HEK293 (cell line): ENCODE results near the gene FGD5.

Experiments used
- CTCF ChIA-PET: fragments of 350-600 bp; formaldehyde crosslinking; extraction: SDS; loops from one replicate; lab custom pipeline; 2021; ENCODE audit warnings: antibody characterized with exemption; lab: Yijun Ruan, JAX
- POLR2A ChIA-PET: fragments of 300-600 bp; formaldehyde crosslinking; extraction: SDS; loops from one replicate; lab custom pipeline; 2020; ENCODE audit warnings: antibody characterized with exemption, inconsistent platforms; lab: Yijun Ruan, JAX
- H3K27ac ChIP-seq: fragments of 200-500 bp; sonication (Bioruptor generic); 2 replicates; pipeline ENCODE4 v1.5.1; 2014; ENCODE audit warnings: low read depth, low read length, control low read depth, inconsistent platforms; ENCODE audit errors: extremely low read depth
- H3K36me3 ChIP-seq, 2 experiments: fragments of 200-500 bp in 1 of 2; sonication (Bioruptor generic) in 1 of 2; 1 replicate in 1 of 2; 2 replicates in 1 of 2; pipeline ENCODE4 v1.5.1; 2014 to 2017; ENCODE audit warnings: inconsistent platforms in 2 of 2, low read length in 2 of 2; ENCODE audit not compliant: control insufficient read depth in 2 of 2, insufficient read depth in 1 of 2
- H3K4me1 ChIP-seq: fragments of 200-500 bp; sonication (Bioruptor generic); 2 replicates; pipeline ENCODE4 v1.5.1; 2014; ENCODE audit warnings: mild to moderate bottlenecking, low read length, inconsistent platforms; ENCODE audit not compliant: control insufficient read depth, insufficient read depth
- H3K4me3 ChIP-seq: 2 replicates; pipeline ENCODE4 v1.5.1; 2011; ENCODE audit warnings: low read depth, mild to moderate bottlenecking, control low read depth, low read length, moderate library complexity
- H3K9me3 ChIP-seq: fragments of 200-500 bp; sonication (Bioruptor generic); 2 replicates; pipeline ENCODE4 v1.5.1; 2014; ENCODE audit warnings: low read depth, low read length, inconsistent platforms; ENCODE audit not compliant: control insufficient read depth, insufficient read depth
- PRDM6 ChIP-seq: fragments of 450-650 bp; formaldehyde crosslinking; IDR thresholded peaks from 2 replicates; pipeline ENCODE4 v1.5.1; 2017; ENCODE audit warnings: missing biosample characterization, missing genetic modification characterization
- SCRT1 ChIP-seq: fragments of 450-650 bp; formaldehyde crosslinking; IDR thresholded peaks from 2 replicates; pipeline ENCODE4 v1.5.1; 2016; ENCODE audit warnings: missing biosample characterization, missing genetic modification characterization, borderline replicate concordance
- SCRT2 ChIP-seq: fragments of 450-650 bp; formaldehyde crosslinking; IDR thresholded peaks from 2 replicates; pipeline ENCODE4 v1.5.1; 2016; ENCODE audit warnings: missing biosample characterization, missing genetic modification characterization
- SP3 ChIP-seq: fragments of 450-650 bp; formaldehyde crosslinking; IDR thresholded peaks from 2 replicates; pipeline ENCODE4 v1.5.1; 2016; ENCODE audit warnings: missing biosample characterization, missing genetic modification characterization
- ZBTB8A ChIP-seq: fragments of 450-650 bp; formaldehyde crosslinking; IDR thresholded peaks from 2 replicates; pipeline ENCODE4 v1.5.1; 2016; ENCODE audit warnings: missing biosample characterization, missing genetic modification characterization
- ZNF175 ChIP-seq: fragments of 450-650 bp; formaldehyde crosslinking; IDR thresholded peaks from 2 replicates; pipeline ENCODE4 v1.5.1; 2016; ENCODE audit warnings: missing biosample characterization, missing genetic modification characterization
- ZNF221 ChIP-seq: fragments of 450-650 bp; formaldehyde crosslinking; IDR thresholded peaks from 2 replicates; pipeline ENCODE4 v1.5.1; 2017; ENCODE audit warnings: missing biosample characterization, missing genetic modification characterization, borderline replicate concordance
- ZNF274 ChIP-seq, 2 experiments: fragments of 200-500 bp in 1 of 2; fragments of 450-650 bp in 1 of 2; sonication (Bioruptor generic) in 1 of 2; formaldehyde crosslinking in 1 of 2; IDR thresholded peaks; 2 replicates each; pipeline versions ENCODE4 v1.5.1 to v1.6.1; 2014 to 2016; ENCODE audit warnings: borderline replicate concordance in 1 of 2, inconsistent platforms in 1 of 2, low read length in 1 of 2, missing biosample characterization in 1 of 2, missing genetic modification characterization in 1 of 2
- ZNF311 ChIP-seq: fragments of 450-650 bp; formaldehyde crosslinking; IDR thresholded peaks from 2 replicates; pipeline ENCODE4 v1.5.1; 2017; ENCODE audit warnings: missing biosample characterization, missing genetic modification characterization, borderline replicate concordance
- ZNF426 ChIP-seq: fragments of 450-650 bp; formaldehyde crosslinking; IDR thresholded peaks from 2 replicates; pipeline ENCODE4 v1.5.1; 2017; ENCODE audit warnings: missing biosample characterization, missing genetic modification characterization, mild to moderate bottlenecking, inconsistent platforms, moderate library complexity
- ZNF639 ChIP-seq: fragments of 450-650 bp; formaldehyde crosslinking; IDR thresholded peaks from 2 replicates; pipeline ENCODE4 v1.5.1; 2016; ENCODE audit warnings: missing biosample characterization, missing genetic modification characterization
- ZNF645 ChIP-seq: fragments of 450-650 bp; formaldehyde crosslinking; IDR thresholded peaks from 2 replicates; pipeline ENCODE4; 2016; ENCODE audit warnings: missing biosample characterization, missing genetic modification characterization
- ZSCAN23 ChIP-seq: fragments of 450-650 bp; formaldehyde crosslinking; IDR thresholded peaks from 2 replicates; pipeline ENCODE4 v1.5.1; 2016; ENCODE audit warnings: missing biosample characterization, missing genetic modification characterization
- TF ChIP-seq, protein P1 (sequence below): fragments of 450-650 bp; formaldehyde crosslinking; conservative IDR thresholded peaks from 2 replicates; pipeline ENCODE4 v1.5.1; 2016; ENCODE audit warnings: low read depth, missing biosample characterization, missing genetic modification characterization

FGD5 gene, protein sequence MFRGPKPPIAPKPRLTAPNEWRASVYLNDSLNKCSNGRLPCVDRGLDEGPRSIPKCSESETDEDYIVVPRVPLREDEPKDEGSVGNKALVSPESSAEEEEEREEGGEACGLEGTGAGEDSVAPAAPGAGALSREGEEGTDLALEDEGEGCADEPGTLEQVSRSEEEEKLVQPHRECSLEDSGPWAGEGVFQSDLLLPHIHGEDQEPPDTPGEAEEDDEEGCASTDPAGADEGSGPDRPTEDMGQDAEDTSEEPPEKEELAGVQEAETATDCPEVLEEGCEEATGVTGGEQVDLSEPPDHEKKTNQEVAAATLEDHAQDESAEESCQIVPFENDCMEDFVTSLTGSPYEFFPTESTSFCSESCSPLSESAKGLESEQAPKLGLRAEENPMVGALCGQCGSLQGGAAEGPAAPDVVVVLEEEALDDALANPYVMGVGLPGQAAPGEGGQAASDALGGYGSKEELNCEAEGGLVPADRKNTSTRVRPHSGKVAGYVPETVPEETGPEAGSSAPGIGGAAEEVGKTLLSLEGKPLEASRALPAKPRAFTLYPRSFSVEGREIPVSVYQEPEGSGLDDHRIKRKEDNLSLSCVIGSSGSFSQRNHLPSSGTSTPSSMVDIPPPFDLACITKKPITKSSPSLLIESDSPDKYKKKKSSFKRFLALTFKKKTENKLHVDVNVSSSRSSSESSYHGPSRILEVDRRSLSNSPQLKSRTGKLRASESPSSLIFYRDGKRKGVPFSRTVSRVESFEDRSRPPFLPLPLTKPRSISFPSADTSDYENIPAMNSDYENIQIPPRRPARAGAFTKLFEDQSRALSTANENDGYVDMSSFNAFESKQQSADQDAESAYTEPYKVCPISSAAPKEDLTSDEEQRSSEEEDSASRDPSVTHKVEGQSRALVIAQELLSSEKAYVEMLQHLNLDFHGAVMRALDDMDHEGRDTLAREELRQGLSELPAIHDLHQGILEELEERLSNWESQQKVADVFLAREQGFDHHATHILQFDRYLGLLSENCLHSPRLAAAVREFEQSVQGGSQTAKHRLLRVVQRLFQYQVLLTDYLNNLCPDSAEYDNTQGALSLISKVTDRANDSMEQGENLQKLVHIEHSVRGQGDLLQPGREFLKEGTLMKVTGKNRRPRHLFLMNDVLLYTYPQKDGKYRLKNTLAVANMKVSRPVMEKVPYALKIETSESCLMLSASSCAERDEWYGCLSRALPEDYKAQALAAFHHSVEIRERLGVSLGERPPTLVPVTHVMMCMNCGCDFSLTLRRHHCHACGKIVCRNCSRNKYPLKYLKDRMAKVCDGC (N-terminal part only)

GRCh38 chr3:14818804-14819500, at the start of gene FGD5:
Gene FGD5, plus strand, starts transcription at chr3:14818962. Its CDS starts 110 bp downstream, at chr3:14819072.
- no peak within 1 kb of the TSS for H3K4me3 ChIP-seq
- H3K4me1 ChIP-seq = peaks cover 11% of the 10 kb centered on the region
- H3K36me3 ChIP-seq = no peaks in the 10 kb centered on the region
- H3K9me3 ChIP-seq = no peaks in the 10 kb centered on the region
- ChIA-PET POLR2A (no interaction called here), CTCF (no interaction called here)
- H3K27ac ChIP-seq = no peak within 1 kb of the TSS
- TF ChIP-seq ZSCAN23 (no peak), SCRT1 (tag by site-specific recombination) (peak; percentile 74; the same call in 1 of the 2 replicates), ZNF639 (tag by site-specific recombination) (no peak), ZNF274 (IDR thresholded peaks at IDR 0.05; ENCODE audit: low read length) (no peak), ZNF274 (tag by site-specific recombination; IDR thresholded peaks at IDR 0.05; ENCODE audit: borderline replicate concordance) (no peak), SCRT2 (tag by site-specific recombination) (peak; percentile 93), ZNF175 (tag by site-specific recombination) (no peak), ZNF311 (tag by site-specific recombination) (no peak)
- TF ChIP-seq, protein P1, sequence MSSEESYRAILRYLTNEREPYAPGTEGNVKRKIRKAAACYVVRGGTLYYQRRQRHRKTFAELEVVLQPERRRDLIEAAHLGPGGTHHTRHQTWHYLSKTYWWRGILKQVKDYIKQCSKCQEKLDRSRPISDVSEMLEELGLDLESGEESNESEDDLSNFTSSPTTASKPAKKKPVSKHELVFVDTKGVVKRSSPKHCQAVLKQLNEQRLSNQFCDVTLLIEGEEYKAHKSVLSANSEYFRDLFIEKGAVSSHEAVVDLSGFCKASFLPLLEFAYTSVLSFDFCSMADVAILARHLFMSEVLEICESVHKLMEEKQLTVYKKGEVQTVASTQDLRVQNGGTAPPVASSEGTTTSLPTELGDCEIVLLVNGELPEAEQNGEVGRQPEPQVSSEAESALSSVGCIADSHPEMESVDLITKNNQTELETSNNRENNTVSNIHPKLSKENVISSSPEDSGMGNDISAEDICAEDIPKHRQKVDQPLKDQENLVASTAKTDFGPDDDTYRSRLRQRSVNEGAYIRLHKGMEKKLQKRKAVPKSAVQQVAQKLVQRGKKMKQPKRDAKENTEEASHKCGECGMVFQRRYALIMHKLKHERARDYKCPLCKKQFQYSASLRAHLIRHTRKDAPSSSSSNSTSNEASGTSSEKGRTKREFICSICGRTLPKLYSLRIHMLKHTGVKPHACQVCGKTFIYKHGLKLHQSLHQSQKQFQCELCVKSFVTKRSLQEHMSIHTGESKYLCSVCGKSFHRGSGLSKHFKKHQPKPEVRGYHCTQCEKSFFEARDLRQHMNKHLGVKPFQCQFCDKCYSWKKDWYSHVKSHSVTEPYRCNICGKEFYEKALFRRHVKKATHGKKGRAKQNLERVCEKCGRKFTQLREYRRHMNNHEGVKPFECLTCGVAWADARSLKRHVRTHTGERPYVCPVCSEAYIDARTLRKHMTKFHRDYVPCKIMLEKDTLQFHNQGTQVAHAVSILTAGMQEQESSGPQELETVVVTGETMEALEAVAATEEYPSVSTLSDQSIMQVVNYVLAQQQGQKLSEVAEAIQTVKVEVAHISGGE (tag by site-specific recombination) = no peak

DNA sequence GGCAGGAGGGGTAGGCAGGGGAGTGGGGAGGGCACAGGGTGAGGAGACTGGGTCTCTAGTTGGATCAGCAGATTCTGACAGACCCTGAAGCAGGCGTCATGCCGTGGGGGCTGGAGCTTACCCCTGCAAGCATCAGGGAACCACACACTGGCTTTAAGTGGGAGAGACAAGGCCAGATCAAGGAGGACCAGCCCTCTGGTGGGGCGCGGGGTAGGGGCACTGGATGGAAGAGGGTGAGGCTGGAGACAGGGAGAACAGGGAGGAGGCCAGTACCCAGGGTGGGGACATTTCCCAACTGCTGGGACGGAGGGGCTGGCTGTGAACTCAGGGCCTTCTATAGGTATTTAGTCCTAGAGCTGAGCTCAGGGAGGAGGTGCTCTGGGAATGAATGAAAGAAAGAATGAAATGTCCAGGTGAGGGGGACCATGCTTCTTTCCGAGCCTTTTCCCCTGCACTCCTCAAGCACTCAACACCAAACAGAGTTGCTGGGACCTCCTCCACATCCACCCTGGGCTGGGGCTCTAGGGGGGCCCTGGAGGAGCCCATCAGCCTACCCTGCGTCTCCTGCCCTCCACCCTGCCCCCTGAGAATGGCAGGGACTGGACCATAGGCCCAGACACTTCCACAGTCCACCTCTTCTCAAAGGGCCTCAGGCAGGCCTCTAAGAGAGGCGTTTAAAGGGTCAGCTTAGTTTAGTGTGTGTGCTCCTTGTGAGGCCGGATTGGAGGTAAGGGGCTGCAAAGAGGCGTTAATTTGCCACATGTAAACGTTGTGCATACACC, 49.0 kb upstream of the FGD5 start:
- CTCF ChIA-PET = interaction anchor here (1.0 kb wide), 1 partner anchor 152 kb away, joined by 4 read pairs; no protein-coding TSS in a partner anchor
- no peaks in the 10 kb centered on the region for H3K36me3 ChIP-seq
- H3K4me1 ChIP-seq = no peaks in the 10 kb centered on the region
- POLR2A ChIA-PET = no interaction called here
- H3K9me3 ChIP-seq = no peaks in the 10 kb centered on the region
- H3K4me3 ChIP-seq = no peak overlapping the region
- no peak overlapping the region for H3K27ac ChIP-seq
- TF ChIP-seq ZNF639 (tag by site-specific recombination) (no peak), ZNF426 (no peak), ZNF645 (no peak), SP3 (no peak), PRDM6 (tag by site-specific recombination) (no peak), ZBTB8A (tag by site-specific recombination) (no peak), ZNF221 (tag by site-specific recombination) (no peak)
